Endothelial cell (in vitro differentiated cells): ENCODE data around the gene WDFY2. TPM values are rescaled to one million over a fixed set of nuclear protein-coding genes. Genes with fewer than 3 reads are reported as not detected.

Experiments
- DNase-seq: peaks from one replicate; pipeline ENCODE4 v3.0.0; 2021; ENCODE audit warnings: low spot score
- H3K27ac Mint-ChIP-seq: one replicate; pipeline ENCODE4 v1.8.0; 2021; ENCODE audit warnings: mixed read lengths, inconsistent platforms; ENCODE audit not compliant: unreplicated experiment
- H3K27me3 Mint-ChIP-seq: one replicate; pipeline ENCODE4 v1.8.0; 2021; ENCODE audit warnings: mild to moderate bottlenecking, moderate library complexity, mixed read lengths, inconsistent platforms; ENCODE audit not compliant: unreplicated experiment
- H3K36me3 Mint-ChIP-seq: one replicate; pipeline ENCODE4 v1.8.0; 2021; ENCODE audit warnings: mild to moderate bottlenecking, low read depth, mixed read lengths, inconsistent platforms; ENCODE audit not compliant: unreplicated experiment
- H3K4me1 Mint-ChIP-seq: one replicate; pipeline ENCODE4 v1.8.0; 2021; ENCODE audit warnings: mild to moderate bottlenecking, mixed read lengths, inconsistent platforms; ENCODE audit not compliant: unreplicated experiment
- H3K4me3 Mint-ChIP-seq: one replicate; pipeline ENCODE4 v1.8.0; 2021; ENCODE audit warnings: mild to moderate bottlenecking, mixed read lengths, inconsistent platforms; ENCODE audit not compliant: unreplicated experiment
- H3K9me3 Mint-ChIP-seq: one replicate; pipeline ENCODE4 v1.8.0; 2021; ENCODE audit warnings: mixed read lengths, inconsistent platforms; ENCODE audit not compliant: unreplicated experiment
- total RNA-seq: library from RNA; stranded (reverse); fragmentation: NEBNext Ultra II Directional; extraction: Animal tissue kit (Norgen Biotek cat#: 25700); gene quantifications from one replicate; pipeline ENCODE4 v1.2.1, GENCODE V29; 2021; ENCODE audit not compliant: unreplicated experiment
- TF ChIP-seq, protein P1 (sequence below): fragments of 200-600 bp; sonication (generic); IDR thresholded peaks from one replicate; pipeline ENCODE4 v1.5.0; 2021; ENCODE audit warnings: antibody characterized with exemption; ENCODE audit not compliant: unreplicated experiment

The WDFY2 gene
- total RNA-seq, 1 donor from 2014 or later = 22.7 TPM

DNA sequence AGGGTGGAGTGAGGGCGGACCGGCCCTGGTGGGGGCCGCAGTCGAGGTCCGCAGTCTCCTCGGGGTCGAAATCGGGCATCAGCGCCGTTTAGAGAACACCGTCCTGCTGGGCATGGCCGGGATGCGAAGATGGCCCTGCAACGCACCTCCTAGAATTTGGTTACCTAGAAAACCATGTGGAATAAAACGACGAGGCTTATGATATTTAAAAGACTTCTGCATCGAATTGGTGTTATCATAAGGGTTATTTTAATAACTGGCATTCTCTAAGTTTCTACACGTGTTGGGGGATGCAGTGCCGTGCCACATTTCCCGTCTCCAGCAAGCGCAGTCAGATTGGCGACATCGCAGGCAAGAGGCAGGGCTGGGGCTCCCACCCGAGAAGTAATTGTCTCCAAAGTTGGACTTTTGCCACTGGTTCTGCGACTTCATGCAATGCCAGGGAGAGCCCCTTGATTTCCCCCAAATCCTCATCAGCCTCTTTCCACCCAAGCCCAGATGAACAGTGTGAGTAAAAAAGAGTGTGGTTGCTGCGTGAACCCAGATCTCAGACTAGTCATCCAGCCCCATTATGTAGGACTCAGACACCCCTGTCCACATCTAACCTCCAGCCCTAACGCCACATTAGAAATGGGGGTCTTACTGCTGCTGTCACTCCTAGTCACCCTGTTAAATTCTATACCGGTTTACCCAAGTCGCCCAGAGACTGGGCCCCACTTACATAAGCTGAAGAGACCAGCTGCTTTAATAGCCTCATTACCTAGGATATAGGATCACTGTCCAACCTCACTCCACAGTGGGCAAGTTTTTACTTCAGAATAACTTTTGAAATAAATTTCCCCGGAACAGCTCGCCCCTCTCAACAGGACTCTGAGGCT, 220.3 kb downstream of the WDFY2 start:
- peaks cover 5% of the 10 kb centered on the region for H3K36me3 Mint-ChIP-seq
- peaks cover 52% of the 10 kb centered on the region for H3K4me1 Mint-ChIP-seq
- no peak for DNase-seq
- H3K27ac Mint-ChIP-seq = peak overlapping the region; percentile 88
- TF ChIP-seq, protein P1, sequence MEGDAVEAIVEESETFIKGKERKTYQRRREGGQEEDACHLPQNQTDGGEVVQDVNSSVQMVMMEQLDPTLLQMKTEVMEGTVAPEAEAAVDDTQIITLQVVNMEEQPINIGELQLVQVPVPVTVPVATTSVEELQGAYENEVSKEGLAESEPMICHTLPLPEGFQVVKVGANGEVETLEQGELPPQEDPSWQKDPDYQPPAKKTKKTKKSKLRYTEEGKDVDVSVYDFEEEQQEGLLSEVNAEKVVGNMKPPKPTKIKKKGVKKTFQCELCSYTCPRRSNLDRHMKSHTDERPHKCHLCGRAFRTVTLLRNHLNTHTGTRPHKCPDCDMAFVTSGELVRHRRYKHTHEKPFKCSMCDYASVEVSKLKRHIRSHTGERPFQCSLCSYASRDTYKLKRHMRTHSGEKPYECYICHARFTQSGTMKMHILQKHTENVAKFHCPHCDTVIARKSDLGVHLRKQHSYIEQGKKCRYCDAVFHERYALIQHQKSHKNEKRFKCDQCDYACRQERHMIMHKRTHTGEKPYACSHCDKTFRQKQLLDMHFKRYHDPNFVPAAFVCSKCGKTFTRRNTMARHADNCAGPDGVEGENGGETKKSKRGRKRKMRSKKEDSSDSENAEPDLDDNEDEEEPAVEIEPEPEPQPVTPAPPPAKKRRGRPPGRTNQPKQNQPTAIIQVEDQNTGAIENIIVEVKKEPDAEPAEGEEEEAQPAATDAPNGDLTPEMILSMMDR = no peak
- H3K9me3 Mint-ChIP-seq = no peaks in the 10 kb centered on the region
- H3K27me3 Mint-ChIP-seq = peaks cover 8% of the 10 kb centered on the region
- H3K4me3 Mint-ChIP-seq = peak overlapping the region; percentile 91

DNA sequence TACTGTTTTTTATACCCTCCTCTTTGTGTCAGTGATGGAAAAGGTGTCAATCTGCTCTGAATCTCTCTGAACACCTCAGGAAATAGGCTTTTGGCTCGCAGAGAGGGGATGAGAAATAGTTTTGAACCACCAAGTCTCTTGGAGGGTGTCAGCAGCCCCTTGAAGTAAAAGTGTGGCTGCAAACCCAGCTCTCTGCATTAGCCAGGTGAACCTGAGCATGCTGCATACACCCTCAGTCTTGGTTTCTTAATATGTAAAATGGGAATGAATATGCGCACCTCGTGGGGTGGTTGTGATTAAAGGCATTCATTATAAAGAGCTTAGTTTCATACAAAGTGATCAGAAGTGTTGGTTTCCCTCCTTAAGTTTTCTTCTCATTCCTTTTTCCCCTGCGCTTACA, 221.1 kb downstream of the WDFY2 start:
- TF ChIP-seq, protein P1 = no peak
- DNase-seq = no peak
- Mint-ChIP-seq H3K27me3 (peaks cover 8% of the 10 kb centered on the region), H3K9me3 (no peaks in the 10 kb centered on the region), H3K27ac (no peak overlapping the region), H3K4me1 (peaks cover 44% of the 10 kb centered on the region), H3K4me3 (peak overlapping the region; percentile 91), H3K36me3 (peaks cover 5% of the 10 kb centered on the region)

DNA sequence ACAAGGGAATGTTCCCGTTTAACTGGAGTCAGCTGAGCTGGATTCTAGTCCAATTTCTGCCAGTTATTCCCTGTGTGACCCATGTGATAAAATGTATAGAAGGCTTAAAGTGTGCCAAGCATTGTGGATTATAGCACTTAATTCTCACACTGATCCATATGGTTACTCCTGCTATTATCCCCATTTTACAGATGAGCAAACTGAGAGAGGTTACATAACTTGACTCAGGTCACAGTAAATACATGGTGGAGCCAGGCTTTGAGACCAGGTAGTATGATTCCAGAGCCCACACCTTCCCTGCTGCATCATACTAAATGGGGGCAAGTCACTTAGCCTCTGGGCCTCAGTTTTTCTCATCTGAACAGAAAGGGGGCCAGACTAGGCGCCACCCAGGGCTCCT, 221.7 kb downstream of the WDFY2 start:
- H3K4me3 Mint-ChIP-seq = no peak overlapping the region
- H3K9me3 Mint-ChIP-seq = no peaks in the 10 kb centered on the region

DNA sequence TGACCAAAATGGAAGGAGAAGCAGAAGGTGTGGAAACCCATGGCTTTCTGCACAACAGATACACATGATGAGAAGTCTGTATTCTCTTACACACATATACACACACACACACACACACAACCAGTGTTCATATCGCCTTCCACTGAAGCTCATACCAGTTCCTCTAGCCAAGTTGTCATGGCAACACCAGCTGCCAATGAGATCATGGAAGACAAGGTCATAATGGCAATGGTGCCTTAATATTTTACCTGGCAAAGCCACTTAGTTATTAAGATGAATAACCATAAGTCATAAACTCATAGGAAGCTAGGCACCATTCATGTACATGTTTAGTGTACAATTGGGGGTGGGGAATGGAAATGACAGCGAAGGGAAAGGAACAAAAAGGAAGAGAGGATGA, 222.3 kb downstream of the WDFY2 start:
- H3K9me3 Mint-ChIP-seq = no peaks in the 10 kb centered on the region
- H3K27ac Mint-ChIP-seq = no peak overlapping the region
- peaks cover 5% of the 10 kb centered on the region for H3K36me3 Mint-ChIP-seq
- no peak for DNase-seq
- H3K4me3 Mint-ChIP-seq = no peak overlapping the region
- H3K27me3 Mint-ChIP-seq = peaks cover 8% of the 10 kb centered on the region
- TF ChIP-seq, protein P1 = no peak
- peaks cover 45% of the 10 kb centered on the region for H3K4me1 Mint-ChIP-seq

More for the DNA sequence above, 221.7 kb downstream of the WDFY2 start:
- peaks cover 5% of the 10 kb centered on the region for H3K36me3 Mint-ChIP-seq
- TF ChIP-seq, protein P1 = no peak
- peaks cover 8% of the 10 kb centered on the region for H3K27me3 Mint-ChIP-seq
- DNase-seq = no peak
- H3K4me1 Mint-ChIP-seq = peaks cover 43% of the 10 kb centered on the region
- peak overlapping the region; percentile 17 for H3K27ac Mint-ChIP-seq

DNA sequence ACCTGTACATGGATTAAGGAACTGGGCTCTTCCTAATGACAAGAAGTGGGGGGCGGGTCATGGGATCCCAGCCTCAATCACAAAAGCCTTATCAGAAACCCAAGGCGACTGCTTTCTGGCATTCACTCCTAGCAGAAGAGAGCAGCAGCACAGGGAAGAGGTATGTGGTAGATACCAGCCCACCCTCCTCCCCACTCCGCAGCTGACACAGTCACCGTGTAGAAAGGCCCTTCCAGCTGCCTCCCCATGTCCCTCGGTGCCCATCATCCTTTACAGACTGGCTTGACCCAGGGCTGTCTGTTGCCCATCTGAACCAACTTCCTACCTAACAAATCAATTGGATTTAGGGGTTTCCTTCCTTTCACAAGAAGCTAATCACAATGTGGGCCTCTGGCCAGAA, 222.8 kb downstream of the WDFY2 start:
- H3K27ac Mint-ChIP-seq = no peak overlapping the region

More for the DNA sequence above, 222.8 kb downstream of the WDFY2 start:
- no peak for DNase-seq
- peaks cover 5% of the 10 kb centered on the region for H3K36me3 Mint-ChIP-seq
- peaks cover 46% of the 10 kb centered on the region for H3K4me1 Mint-ChIP-seq
- no peaks in the 10 kb centered on the region for H3K9me3 Mint-ChIP-seq
- TF ChIP-seq, protein P1 = no peak
- no peak overlapping the region for H3K4me3 Mint-ChIP-seq
- H3K27me3 Mint-ChIP-seq = peaks cover 8% of the 10 kb centered on the region
